H9 (cell line): ENCODE measurements around the gene DTD1. TPM values are rescaled to one million over a fixed set of nuclear protein-coding genes. Genes with fewer than 3 reads are reported as not detected.

Experiments
- DNase-seq: peaks from one replicate; pipeline ENCODE4 v3.0.0-alpha.2; 2017
- H2AFZ ChIP-seq: one replicate; pipeline ENCODE4 v1.6.1; 2013; ENCODE audit warnings: mild to moderate bottlenecking, low read length, control low read depth, moderate library complexity
- H2AK5ac ChIP-seq: 2 replicates; pipeline ENCODE4 v1.6.1; 2013; ENCODE audit warnings: low read length, control low read depth, mixed read lengths; ENCODE audit not compliant: insufficient read length
- H2BK120ac ChIP-seq: one replicate; pipeline ENCODE4 v1.6.1; 2013; ENCODE audit warnings: low read depth, mild to moderate bottlenecking, low read length, control low read depth, inconsistent platforms; ENCODE audit not compliant: poor library complexity, severe bottlenecking
- H2BK12ac ChIP-seq: 2 replicates; pipeline ENCODE4 v1.6.1; 2013; ENCODE audit warnings: low read length, control low read depth, mixed read lengths, low read depth; ENCODE audit not compliant: insufficient read length
- H2BK15ac ChIP-seq: 2 replicates; pipeline ENCODE4 v1.6.1; 2013; ENCODE audit warnings: low read depth, low read length, control low read depth
- H2BK20ac ChIP-seq: one replicate; pipeline ENCODE4 v1.6.1; 2013; ENCODE audit warnings: low read depth, mild to moderate bottlenecking, low read length, control low read depth, inconsistent platforms; ENCODE audit not compliant: poor library complexity, severe bottlenecking
- H2BK5ac ChIP-seq: 2 replicates; pipeline ENCODE4 v1.6.1; 2013; ENCODE audit warnings: low read length, control low read depth, mixed read lengths; ENCODE audit not compliant: insufficient read length
- H3K14ac ChIP-seq: 2 replicates; pipeline ENCODE4 v1.6.1; 2013; ENCODE audit warnings: low read length, control low read depth; ENCODE audit not compliant: insufficient read depth
- H3K18ac ChIP-seq: 2 replicates; pipeline ENCODE4 v1.6.1; 2013; ENCODE audit warnings: low read depth, mild to moderate bottlenecking, mixed read lengths, low read length, control low read depth; ENCODE audit not compliant: insufficient read length
- H3K23ac ChIP-seq: 2 replicates; pipeline ENCODE4 v1.6.1; 2013; ENCODE audit warnings: low read length, control low read depth, mixed read lengths, low read depth; ENCODE audit not compliant: insufficient read length
- H3K23me2 ChIP-seq: 2 replicates; pipeline ENCODE4 v1.6.1; 2013; ENCODE audit warnings: low read depth, mild to moderate bottlenecking, mixed read lengths, low read length, control low read depth; ENCODE audit not compliant: insufficient read length, poor library complexity, severe bottlenecking
- H3K27ac ChIP-seq: 2 replicates; pipeline ENCODE4 v1.5.1; 2013; ENCODE audit warnings: low read length, control low read depth, mixed read lengths, low read depth; ENCODE audit not compliant: insufficient read length
- H3K27me3 ChIP-seq: 2 replicates; pipeline ENCODE4 v1.6.1; 2013; ENCODE audit warnings: low read length, control low read depth, inconsistent platforms; ENCODE audit not compliant: insufficient read depth
- H3K4ac ChIP-seq: 2 replicates; pipeline ENCODE4 v1.6.1; 2013; ENCODE audit warnings: low read depth, mild to moderate bottlenecking, control low read depth, inconsistent platforms, low read length, moderate library complexity
- H3K4me1 ChIP-seq: 2 replicates; pipeline ENCODE4 v1.6.1; 2013; ENCODE audit warnings: low read length, control low read depth, inconsistent platforms; ENCODE audit not compliant: insufficient read depth
- H3K4me2 ChIP-seq: 2 replicates; pipeline ENCODE4 v1.6.1; 2013; ENCODE audit warnings: low read length, control low read depth, mixed read lengths; ENCODE audit not compliant: insufficient read length, insufficient read depth
- H3K56ac ChIP-seq: 2 replicates; pipeline ENCODE4 v1.6.1; 2013; ENCODE audit warnings: low read depth, mild to moderate bottlenecking, mixed read lengths, low read length, control low read depth; ENCODE audit not compliant: insufficient read length
- H3K79me1 ChIP-seq: 2 replicates; pipeline ENCODE4 v1.6.1; 2013; ENCODE audit warnings: low read depth, mild to moderate bottlenecking, moderate library complexity, low read length, control low read depth, inconsistent platforms; ENCODE audit not compliant: insufficient read depth, poor library complexity, severe bottlenecking
- H3K79me2 ChIP-seq: 2 replicates; pipeline ENCODE4 v1.6.1; 2013; ENCODE audit warnings: low read length, control low read depth, inconsistent platforms; ENCODE audit not compliant: insufficient read depth
- H3K9ac ChIP-seq: 2 replicates; pipeline ENCODE4 v1.6.1; 2013; ENCODE audit warnings: low read length, control low read depth, mixed read lengths; ENCODE audit not compliant: insufficient read length; ENCODE audit errors: extremely low read depth
- H3K9me3 ChIP-seq: one replicate; pipeline ENCODE4 v1.6.1; 2013; ENCODE audit warnings: low read depth, low read length, inconsistent platforms; ENCODE audit not compliant: control insufficient read depth
- H3T11ph ChIP-seq: one replicate; pipeline ENCODE4 v1.6.1; 2013; ENCODE audit warnings: mild to moderate bottlenecking, low read length, control low read depth, inconsistent platforms
- H4K20me1 ChIP-seq: one replicate; pipeline ENCODE4 v1.6.1; 2013; ENCODE audit not compliant: control insufficient read depth, insufficient read length, insufficient read depth
- H4K5ac ChIP-seq: 2 replicates; pipeline ENCODE4 v1.6.1; 2013; ENCODE audit warnings: low read depth, mild to moderate bottlenecking, mixed read lengths, low read length, control low read depth; ENCODE audit not compliant: insufficient read length
- H4K8ac ChIP-seq: replicated peaks from 2 replicates; pipeline ENCODE4 v1.6.1; 2013; ENCODE audit warnings: low read length, control low read depth, mixed read lengths, low read depth; ENCODE audit not compliant: insufficient read length
- H4K91ac ChIP-seq: 2 replicates; pipeline ENCODE4 v1.6.1; 2013; ENCODE audit warnings: low read depth, mild to moderate bottlenecking, moderate library complexity, mixed read lengths, low read length, control low read depth; ENCODE audit not compliant: insufficient read length
- H3K27ac Mint-ChIP-seq, 3 experiments: 2 replicates in 2 of 3; 3 replicates in 1 of 3; pipeline ENCODE4 v1.8.0; 2020 to 2021; ENCODE audit warnings: mixed read lengths in 3 of 3, mild to moderate bottlenecking in 1 of 3, moderate library complexity in 1 of 3
- H3K27me3 Mint-ChIP-seq: 2 replicates; pipeline ENCODE4 v1.8.0; 2021; ENCODE audit warnings: low read depth, mild to moderate bottlenecking, moderate library complexity, mixed read lengths
- H3K36me3 Mint-ChIP-seq, 3 experiments: 2 replicates in 2 of 3; 3 replicates in 1 of 3; pipeline ENCODE4 v1.8.0; 2020 to 2021; ENCODE audit warnings: low read depth in 3 of 3, mixed read lengths in 3 of 3; ENCODE audit not compliant: insufficient read depth in 1 of 3
- H3K4me1 Mint-ChIP-seq, 2 experiments: 2 replicates each; pipeline ENCODE4 v1.8.0; 2020; ENCODE audit warnings: mixed read lengths in 2 of 2
- H3K4me3 Mint-ChIP-seq, 2 experiments: 2 replicates in 1 of 2; 3 replicates in 1 of 2; pipeline ENCODE4 v1.8.0; 2020 to 2021; ENCODE audit warnings: mild to moderate bottlenecking in 2 of 2, mixed read lengths in 2 of 2, moderate library complexity in 1 of 2
- H3K9me3 Mint-ChIP-seq, 2 experiments: 2 replicates in 1 of 2; 3 replicates in 1 of 2; pipeline ENCODE4 v1.8.0; 2020; ENCODE audit warnings: mild to moderate bottlenecking in 2 of 2, mixed read lengths in 2 of 2, moderate library complexity in 1 of 2
- CTCF ChIP-seq: fragments of 200-600 bp; sonication (generic); conservative IDR thresholded peaks from 3 replicates; pipeline ENCODE4 v1.8.0; 2021; ENCODE audit warnings: antibody characterized with exemption, mild to moderate bottlenecking
- WGBS: extraction: QIAGEN DNeasy Blood & Tissue Kit; methylation state at CpG from one replicate; pipeline ENCODE4 v1.1.7; 2013; ENCODE audit warnings: missing lambda C conversion rate, low lambda C conversion rate, mixed read lengths; ENCODE audit not compliant: insufficient read length; ENCODE audit errors: extremely low coverage; 5-methylcytosine and 5-hydroxymethylcytosine counted together
- total RNA-seq: library from RNA; stranded (reverse); gene quantifications from 2 replicates; pipeline ENCODE4 v1.2.1, GENCODE V29; 2021

The DTD1 gene
- total RNA-seq, 1 experiment from 2014 or later: 62.0 TPM

DNA sequence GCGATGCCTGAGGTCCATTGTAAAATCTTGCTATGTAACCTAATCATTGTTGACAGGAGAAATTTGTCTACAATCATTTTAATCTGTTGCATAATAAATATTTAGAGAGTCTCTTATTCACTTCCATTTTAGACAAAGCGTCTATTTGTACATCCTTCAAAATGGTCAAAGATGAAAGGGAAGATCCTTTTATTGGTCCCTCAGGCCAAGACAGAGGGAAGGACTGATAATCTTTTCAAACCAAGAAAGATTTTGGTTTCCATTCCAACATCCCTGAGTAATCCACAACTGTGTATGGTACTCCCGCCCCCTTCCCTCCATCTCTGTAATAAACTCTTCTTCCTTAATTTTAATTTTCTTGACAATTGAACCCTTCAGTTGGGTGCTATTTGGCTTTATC is 114.1 kb downstream of the DTD1 start:
- DNase-seq: no peak
- H3K27ac Mint-ChIP-seq: no peak overlapping the region
- no peaks in the 10 kb centered on the region for H3K79me2 ChIP-seq

More for the DNA sequence above, 114.1 kb downstream of the DTD1 start:
- Histone ChIP-seq H3K4ac (no peak overlapping the region), H3K23ac (no peak overlapping the region), H3K23me2 (no peaks in the 10 kb centered on the region), H3K27me3 (no peaks in the 10 kb centered on the region), H3K18ac (no peak overlapping the region), H4K20me1 (no peaks in the 10 kb centered on the region), H3K4me2 (no peak overlapping the region), H3K27ac (no peak overlapping the region), H3T11ph (no peak overlapping the region), H3K14ac (no peak overlapping the region), H4K91ac (no peak overlapping the region), H2AFZ (no peak overlapping the region), H4K5ac (no peak overlapping the region), H2BK12ac (no peak overlapping the region), H3K9me3 (no peaks in the 10 kb centered on the region), H2BK5ac (no peak overlapping the region), H3K79me1 (no peaks in the 10 kb centered on the region), H3K9ac (no peak overlapping the region), H2BK15ac (no peak overlapping the region), H2BK120ac (no peak overlapping the region), H4K8ac (no peak overlapping the region), H3K4me1 (peaks cover 8% of the 10 kb centered on the region; the same call in 1 of the 2 replicates), H2AK5ac (no peak overlapping the region), H2BK20ac (no peak overlapping the region), H3K56ac (no peak overlapping the region)
- no peak for TF ChIP-seq CTCF
- no CpG with 5 or more reads among the region's 3 CpGs for WGBS
- Mint-ChIP-seq H3K4me3 (no peak overlapping the region), H3K4me1 (peaks cover 28 to 35% of the 10 kb centered on the region in 2 experiments), H3K27me3 (no peaks in the 10 kb centered on the region), H3K9me3 (no peaks in the 10 kb centered on the region), H3K36me3 (no peaks in the 10 kb centered on the region)
